Measurements from ENCODE around the gene INCA1.

- TF ChIP-seq POLR2A (IDR thresholded peaks at IDR 0.05): no peak
- no peak for TF ChIP-seq EP300 (IDR thresholded peaks at IDR 0.05)
- TF ChIP-seq CTCF (IDR thresholded peaks at IDR 0.05): no peak
Observed at GRCh38 chr17:5044630-5045029, 47.3 kb upstream of the INCA1 start.

All from stomach (tissue), 4 donors.